Upper lobe of left lung (tissue), 4 donors: Measurements from ENCODE around the gene UBE2I.

Source experiments
- EP300 ChIP-seq, 4 donors: sonication (generic); formaldehyde crosslinking; IDR thresholded peaks; one replicate each; pipeline ENCODE4 v1.5.1; 2017; ENCODE audit warnings: antibody characterized with exemption in 4 of 4, control low read depth in 2 of 4
- POLR2A ChIP-seq, 4 donors: fragments of 450-650 bp; IDR thresholded peaks; one replicate each; pipeline ENCODE4 v1.5.1; 2016 to 2017; ENCODE audit warnings: antibody characterized with exemption in 4 of 4, mild to moderate bottlenecking in 2 of 4
- POLR2AphosphoS5 ChIP-seq, 2 donors: sonication (generic); formaldehyde crosslinking; IDR thresholded peaks; one replicate each; pipeline ENCODE4 v1.5.1; 2017; ENCODE audit warnings: antibody characterized with exemption in 2 of 2
- TF ChIP-seq, protein P1 (sequence below), 6 experiments: fragments of 450-650 bp in 4 of 6; fragments of 200-600 bp in 2 of 6; sonication (generic) in 2 of 6; IDR thresholded peaks; one replicate each; pipeline ENCODE4 v1.5.1; 2016 to 2019; ENCODE audit warnings: antibody characterized with exemption in 6 of 6

DNA sequence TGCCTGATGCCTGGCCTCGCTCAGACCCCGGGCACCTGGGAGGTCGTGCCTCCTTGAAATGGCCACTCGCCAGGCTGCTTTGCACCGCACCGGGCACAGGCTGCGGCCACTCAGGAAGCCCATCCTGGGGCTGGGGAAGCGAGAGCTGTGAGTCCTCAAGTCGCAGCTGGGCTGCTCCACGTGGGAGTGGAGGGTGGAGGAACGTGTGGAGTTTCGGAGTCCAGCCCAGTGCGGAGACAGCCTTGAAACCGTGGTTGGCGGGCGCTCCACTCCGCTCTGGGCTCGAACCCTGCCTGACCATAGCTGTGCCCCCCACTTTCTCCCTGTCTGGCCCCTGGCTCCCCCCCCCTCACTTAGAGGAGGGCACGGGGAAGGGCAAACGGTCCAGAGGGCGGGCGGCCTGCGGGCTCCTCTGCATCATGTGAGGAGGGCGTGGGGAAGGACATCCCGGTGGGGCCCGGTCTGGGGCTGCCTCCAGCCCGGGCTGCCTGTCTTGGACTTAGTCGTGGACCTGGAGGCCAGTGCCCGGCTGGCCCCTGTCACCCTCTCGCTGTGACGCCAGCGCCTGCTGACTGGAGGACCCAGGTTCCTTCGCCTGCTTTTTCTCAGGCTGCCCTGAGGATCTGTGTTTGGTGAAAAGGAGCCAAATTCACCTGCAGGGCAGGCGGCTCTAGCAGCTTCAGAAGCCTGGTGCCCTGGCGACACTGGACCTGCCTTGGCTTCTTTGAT lies 2.5 kb downstream of the UBE2I start:
- TF ChIP-seq, protein P1, sequence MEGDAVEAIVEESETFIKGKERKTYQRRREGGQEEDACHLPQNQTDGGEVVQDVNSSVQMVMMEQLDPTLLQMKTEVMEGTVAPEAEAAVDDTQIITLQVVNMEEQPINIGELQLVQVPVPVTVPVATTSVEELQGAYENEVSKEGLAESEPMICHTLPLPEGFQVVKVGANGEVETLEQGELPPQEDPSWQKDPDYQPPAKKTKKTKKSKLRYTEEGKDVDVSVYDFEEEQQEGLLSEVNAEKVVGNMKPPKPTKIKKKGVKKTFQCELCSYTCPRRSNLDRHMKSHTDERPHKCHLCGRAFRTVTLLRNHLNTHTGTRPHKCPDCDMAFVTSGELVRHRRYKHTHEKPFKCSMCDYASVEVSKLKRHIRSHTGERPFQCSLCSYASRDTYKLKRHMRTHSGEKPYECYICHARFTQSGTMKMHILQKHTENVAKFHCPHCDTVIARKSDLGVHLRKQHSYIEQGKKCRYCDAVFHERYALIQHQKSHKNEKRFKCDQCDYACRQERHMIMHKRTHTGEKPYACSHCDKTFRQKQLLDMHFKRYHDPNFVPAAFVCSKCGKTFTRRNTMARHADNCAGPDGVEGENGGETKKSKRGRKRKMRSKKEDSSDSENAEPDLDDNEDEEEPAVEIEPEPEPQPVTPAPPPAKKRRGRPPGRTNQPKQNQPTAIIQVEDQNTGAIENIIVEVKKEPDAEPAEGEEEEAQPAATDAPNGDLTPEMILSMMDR (IDR thresholded peaks at IDR 0.05), result no peak
- no peak for TF ChIP-seq POLR2A (IDR thresholded peaks at IDR 0.05)
- no peak for TF ChIP-seq POLR2AphosphoS5 (IDR thresholded peaks at IDR 0.05)
- no peak for TF ChIP-seq EP300 (IDR thresholded peaks at IDR 0.05)
